ENCODE data around the gene KRTAP9-7.

- no peak for TF ChIP-seq EZH2phosphoT487 (IDR thresholded peaks at IDR 0.05; ENCODE audit: insufficient read depth, low read depth)
- TF ChIP-seq EZH2 (IDR thresholded peaks at IDR 0.05; ENCODE audit: insufficient read depth, poor library complexity, severe bottlenecking) = no peak
Observed at GRCh38 chr17:41226051-41226450, 49.4 kb upstream of the KRTAP9-7 start.
